Mesenchymal stem cell (in vitro differentiated cells and primary cell): ENCODE results near the gene RRP9.

Experiments used
- DNase-seq: peaks from one replicate; pipeline ENCODE4 v3.0.0-alpha.2; 2013
- H2AFZ ChIP-seq: one replicate; pipeline ENCODE4 v1.6.1; 2013; ENCODE audit warnings: low read depth, mild to moderate bottlenecking, control low read depth, inconsistent platforms, low read length, moderate library complexity
- H2AK5ac ChIP-seq: 2 replicates; pipeline ENCODE4 v1.6.1; 2013; ENCODE audit warnings: low read length, moderate library complexity, mild to moderate bottlenecking, inconsistent platforms; ENCODE audit not compliant: severe bottlenecking
- H2BK120ac ChIP-seq: one replicate; pipeline ENCODE4 v1.6.1; 2013; ENCODE audit warnings: low read depth, mild to moderate bottlenecking, inconsistent platforms, low read length, moderate library complexity
- H2BK12ac ChIP-seq, 2 experiments: one replicate each; pipeline ENCODE4 v1.6.1; 2013; ENCODE audit warnings: inconsistent platforms in 2 of 2, low read length in 2 of 2, mild to moderate bottlenecking in 2 of 2, moderate library complexity in 2 of 2, control low read depth in 1 of 2
- H2BK15ac ChIP-seq: one replicate; pipeline ENCODE4 v1.6.1; 2013; ENCODE audit warnings: mild to moderate bottlenecking, low read depth, inconsistent platforms; ENCODE audit not compliant: poor library complexity, severe bottlenecking
- H2BK5ac ChIP-seq: 2 replicates; pipeline ENCODE4 v1.6.1; 2013; ENCODE audit warnings: low read depth, mild to moderate bottlenecking, low read length, control low read depth, inconsistent platforms; ENCODE audit not compliant: poor library complexity, severe bottlenecking
- H3K14ac ChIP-seq, 2 experiments: one replicate each; pipeline ENCODE4 v1.6.1; 2013; ENCODE audit warnings: inconsistent platforms in 2 of 2, low read length in 2 of 2, control low read depth in 1 of 2, mild to moderate bottlenecking in 1 of 2, moderate library complexity in 1 of 2
- H3K18ac ChIP-seq, 2 experiments: one replicate each; pipeline ENCODE4 v1.6.1; 2013; ENCODE audit warnings: inconsistent platforms in 2 of 2, low read length in 2 of 2, control low read depth in 1 of 2, low read depth in 1 of 2, mild to moderate bottlenecking in 1 of 2
- H3K23ac ChIP-seq, 2 experiments: one replicate each; pipeline ENCODE4 v1.6.1; 2013; ENCODE audit warnings: inconsistent platforms in 2 of 2, low read length in 2 of 2, mild to moderate bottlenecking in 2 of 2, moderate library complexity in 2 of 2, control low read depth in 1 of 2
- H3K27ac ChIP-seq: 2 replicates; pipeline ENCODE4 v1.5.1; 2013; ENCODE audit warnings: mild to moderate bottlenecking, moderate library complexity, low read length, control low read depth, inconsistent platforms; ENCODE audit not compliant: poor library complexity, severe bottlenecking
- H3K27me3 ChIP-seq, 2 experiments: 2 replicates each; pipeline versions ENCODE4 v1.6.1 to v1.7.0; 2013; ENCODE audit warnings: low read length in 2 of 2, mild to moderate bottlenecking in 2 of 2, moderate library complexity in 2 of 2, control low read depth in 1 of 2, inconsistent platforms in 1 of 2; ENCODE audit not compliant: control insufficient read depth in 1 of 2, insufficient read depth in 1 of 2
- H3K36me3 ChIP-seq, 2 experiments: 2 replicates each; pipeline versions ENCODE4 v1.6.1 to v1.7.0; 2013; ENCODE audit warnings: low read length in 2 of 2, control low read depth in 1 of 2, inconsistent platforms in 1 of 2, low read depth in 1 of 2, mild to moderate bottlenecking in 1 of 2; ENCODE audit not compliant: insufficient read depth in 2 of 2, control insufficient read depth in 1 of 2
- H3K4ac ChIP-seq, 2 experiments: one replicate each; pipeline ENCODE4 v1.6.1; 2013; ENCODE audit warnings: inconsistent platforms in 2 of 2, low read length in 2 of 2, mild to moderate bottlenecking in 2 of 2, moderate library complexity in 2 of 2, control low read depth in 1 of 2, low read depth in 1 of 2
- H3K4me1 ChIP-seq: 2 replicates; pipeline ENCODE4 v1.6.1; 2013; ENCODE audit warnings: low read depth, low read length, control low read depth; ENCODE audit not compliant: control insufficient read depth, insufficient read depth
- H3K4me2 ChIP-seq: 2 replicates; pipeline ENCODE4 v1.6.1; 2013; ENCODE audit warnings: low read length, mild to moderate bottlenecking, inconsistent platforms; ENCODE audit not compliant: poor library complexity, severe bottlenecking
- H3K4me3 ChIP-seq, 2 experiments: 2 replicates each; pipeline versions ENCODE4 v1.5.1 to v1.7.0; 2013; ENCODE audit warnings: low read length in 2 of 2, mild to moderate bottlenecking in 2 of 2, control low read depth in 1 of 2, low read depth in 1 of 2; ENCODE audit not compliant: insufficient read depth in 1 of 2
- H3K79me1 ChIP-seq: replicated peaks from 2 replicates; pipeline ENCODE4 v1.6.1; 2013; ENCODE audit warnings: mild to moderate bottlenecking, control low read depth, low read length, inconsistent platforms; ENCODE audit not compliant: poor library complexity, severe bottlenecking
- H3K9ac ChIP-seq: 2 replicates; pipeline ENCODE4 v1.7.0; 2013; ENCODE audit warnings: mild to moderate bottlenecking, low read length, moderate library complexity
- H3K9me3 ChIP-seq: 2 replicates; pipeline ENCODE4 v1.7.0; 2013; ENCODE audit warnings: mild to moderate bottlenecking, low read length; ENCODE audit not compliant: control insufficient read depth
- H4K8ac ChIP-seq: one replicate; pipeline ENCODE4 v1.6.1; 2013; ENCODE audit warnings: inconsistent platforms, mild to moderate bottlenecking, low read length, moderate library complexity
- H4K91ac ChIP-seq: one replicate; pipeline ENCODE4 v1.6.1; 2013; ENCODE audit warnings: mild to moderate bottlenecking, low read length, inconsistent platforms
- WGBS: methylation state at CpG from one replicate; pipeline ENCODE4 v1.1.7; 2013; ENCODE audit warnings: mixed read lengths; 5-methylcytosine and 5-hydroxymethylcytosine counted together

RRP9 gene

DNA sequence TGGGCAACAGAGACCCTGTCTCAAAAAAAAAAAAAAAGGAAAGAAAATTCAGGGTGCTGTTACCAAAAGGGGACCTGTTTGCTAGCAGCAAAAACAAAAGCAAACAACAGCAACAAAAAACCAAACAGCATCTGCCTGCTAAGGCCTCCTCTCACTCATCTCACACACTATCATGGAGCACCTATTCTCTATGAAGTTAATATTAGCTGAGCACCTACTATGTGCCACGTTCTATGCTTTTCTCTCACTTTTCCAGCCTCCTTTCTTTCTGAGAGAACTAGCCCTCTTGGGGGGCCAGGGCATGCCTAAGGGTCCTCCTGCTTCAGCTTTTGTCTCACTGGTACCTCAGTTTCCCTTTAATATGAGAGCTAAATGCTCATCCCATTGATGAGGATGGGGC, 13.0 kb upstream of the RRP9 start:
- Histone ChIP-seq H3K4me1 (peaks cover 18% of the 10 kb centered on the region), H3K9ac (no peak overlapping the region), H2AK5ac (no peak overlapping the region), H2BK12ac (no peak overlapping the region), H2AFZ (no peak overlapping the region), H3K14ac (no peak overlapping the region), H4K8ac (no peak overlapping the region), H4K91ac (no peak overlapping the region), H3K23ac (no peak overlapping the region), H3K36me3 (peaks cover 34 to 42% of the 10 kb centered on the region in 2 experiments), H2BK5ac (no peak overlapping the region), H3K4me3 (no peak overlapping the region), H2BK120ac (no peak overlapping the region), H3K9me3 (no peaks in the 10 kb centered on the region), H3K27ac (no peak overlapping the region), H3K4ac (no peak overlapping the region), H3K27me3 (peaks cover 4 to 13% of the 10 kb centered on the region in 2 experiments), H3K79me1 (no peaks in the 10 kb centered on the region), H3K4me2 (no peak overlapping the region), H2BK15ac (no peak overlapping the region), H3K18ac (no peak overlapping the region)
- DNase-seq = no peak
- WGBS = 96% methylated on average over 1 of the region's 1 CpG

DNA sequence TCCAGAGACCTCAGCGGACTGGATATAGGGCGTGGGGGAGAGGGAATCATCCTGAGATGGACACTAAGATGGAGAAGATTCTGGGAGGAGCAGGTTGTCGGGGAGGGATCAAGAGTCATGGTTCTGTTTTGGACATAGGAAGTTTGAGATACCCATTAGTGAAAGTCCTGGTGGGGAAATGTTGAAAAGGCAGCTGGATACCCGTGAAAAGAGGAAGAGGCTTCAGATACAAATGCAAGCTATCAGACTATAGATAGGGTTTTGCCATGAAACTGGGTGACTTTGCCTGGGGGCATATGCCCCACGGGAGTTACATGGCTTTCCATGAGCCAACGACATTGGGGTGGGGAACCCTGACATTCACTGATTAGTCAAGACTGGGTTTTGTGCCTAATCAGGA, 12.4 kb upstream of the RRP9 start:
- H3K27me3 ChIP-seq = peaks cover 4 to 13% of the 10 kb centered on the region in 2 experiments
- WGBS = 88% methylated on average over 6 of the region's 6 CpGs
- H3K36me3 ChIP-seq = peaks cover 30 to 42% of the 10 kb centered on the region in 2 experiments
- H3K9ac ChIP-seq = no peak overlapping the region
- no peak overlapping the region for H4K8ac ChIP-seq
- no peak overlapping the region for H3K23ac ChIP-seq
- no peak overlapping the region for H4K91ac ChIP-seq
- no peaks in the 10 kb centered on the region for H3K9me3 ChIP-seq
- no peak overlapping the region for H3K27ac ChIP-seq
- peaks cover 18% of the 10 kb centered on the region for H3K4me1 ChIP-seq
- H3K4me3 ChIP-seq = no peak overlapping the region
- no peak overlapping the region for H2BK5ac ChIP-seq
- H2AFZ ChIP-seq = no peak overlapping the region
- DNase-seq = no peak
- H3K14ac ChIP-seq = no peak overlapping the region
- H3K4me2 ChIP-seq = no peak overlapping the region
- H2BK120ac ChIP-seq = no peak overlapping the region
- H2BK15ac ChIP-seq = no peak overlapping the region
- no peak overlapping the region for H3K4ac ChIP-seq
- no peak overlapping the region for H3K18ac ChIP-seq
- no peak overlapping the region for H2AK5ac ChIP-seq
- no peaks in the 10 kb centered on the region for H3K79me1 ChIP-seq
- H2BK12ac ChIP-seq = no peak overlapping the region

DNA sequence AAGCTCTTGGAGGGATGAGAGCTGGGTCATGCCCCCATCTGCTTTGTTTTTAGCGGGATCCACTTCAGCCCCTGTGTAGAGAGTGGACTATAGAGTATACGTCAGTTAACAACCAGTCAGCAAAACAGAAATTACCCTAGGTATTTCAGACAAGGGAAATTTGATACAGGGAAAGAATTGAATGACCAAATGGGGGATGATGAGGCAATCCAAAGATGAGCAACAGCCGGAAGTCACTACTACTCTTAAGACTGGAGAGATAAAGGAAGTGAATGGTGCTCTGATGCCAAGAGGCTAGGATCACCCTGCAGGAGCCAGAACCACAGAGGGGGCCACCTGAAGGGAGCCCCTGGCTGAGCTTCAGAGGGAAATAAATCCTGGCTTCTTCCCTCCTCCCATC, 11.7 kb upstream of the RRP9 start:
- Histone ChIP-seq H2AFZ (no peak overlapping the region), H3K27me3 (peaks cover 4 to 13% of the 10 kb centered on the region in 2 experiments), H3K4me2 (no peak overlapping the region), H3K4me3 (no peak overlapping the region), H4K8ac (no peak overlapping the region), H3K9me3 (no peaks in the 10 kb centered on the region), H2BK15ac (no peak overlapping the region), H3K9ac (no peak overlapping the region), H2BK120ac (no peak overlapping the region), H4K91ac (no peak overlapping the region), H3K23ac (no peak overlapping the region), H2BK12ac (no peak overlapping the region), H3K79me1 (no peaks in the 10 kb centered on the region), H3K14ac (no peak overlapping the region), H3K4ac (no peak overlapping the region), H3K4me1 (peaks cover 18% of the 10 kb centered on the region), H3K36me3 (peaks cover 26 to 42% of the 10 kb centered on the region in 2 experiments), H3K27ac (no peak overlapping the region), H3K18ac (no peak overlapping the region), H2AK5ac (no peak overlapping the region), H2BK5ac (no peak overlapping the region)
- DNase-seq = peak; percentile 59
- WGBS = 76% methylated on average over 1 of the region's 3 CpGs

DNA sequence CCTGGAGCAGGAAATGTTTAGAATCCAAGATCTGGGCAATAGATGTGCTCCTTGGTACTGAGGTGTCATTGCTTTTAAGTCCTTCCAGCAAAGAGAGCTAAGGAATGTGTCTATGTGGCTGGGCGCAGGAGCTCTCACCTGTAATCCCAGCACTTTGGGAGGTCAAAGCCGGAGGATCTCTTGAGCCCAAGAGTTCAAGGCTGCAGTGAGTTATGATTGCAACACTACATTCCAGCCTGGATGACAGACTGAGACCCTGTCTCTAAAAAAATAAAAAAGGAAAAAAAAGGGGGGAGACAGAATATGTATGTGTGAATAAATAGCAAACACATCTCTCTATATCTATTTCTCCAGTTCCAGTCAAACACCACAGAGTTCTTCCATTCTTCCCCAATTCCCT, 9.2 kb upstream of the RRP9 start:
- no peak overlapping the region for H3K4me3 ChIP-seq
- no peak overlapping the region for H2BK15ac ChIP-seq
- H3K9ac ChIP-seq = no peak overlapping the region
- peaks cover 4 to 13% of the 10 kb centered on the region in 2 experiments for H3K27me3 ChIP-seq
- no peak overlapping the region for H3K27ac ChIP-seq
- no peak overlapping the region for H2BK5ac ChIP-seq
- no peak overlapping the region for H2BK120ac ChIP-seq
- no peak overlapping the region for H4K91ac ChIP-seq
- H4K8ac ChIP-seq = no peak overlapping the region
- H3K79me1 ChIP-seq = no peaks in the 10 kb centered on the region
- no peak overlapping the region for H3K4me2 ChIP-seq
- 93% methylated on average over 2 of the region's 2 CpGs for WGBS
- H3K14ac ChIP-seq = no peak overlapping the region
- no peak overlapping the region for H3K4ac ChIP-seq
- DNase-seq = no peak
- peaks cover 9% of the 10 kb centered on the region for H3K4me1 ChIP-seq
- no peak overlapping the region for H2AFZ ChIP-seq
- H2BK12ac ChIP-seq = no peak overlapping the region
- no peaks in the 10 kb centered on the region for H3K9me3 ChIP-seq
- peaks cover 22 to 52% of the 10 kb centered on the region in 2 experiments for H3K36me3 ChIP-seq
- H3K23ac ChIP-seq = no peak overlapping the region
- no peak overlapping the region for H2AK5ac ChIP-seq
- H3K18ac ChIP-seq = no peak overlapping the region
